GM18861 (cell line): ENCODE data around the gene DNM1L.

Experiments
- ATAC-seq: cut with Tn5 transposase; IDR thresholded peaks from one replicate; pipeline ENCODE4 v1.9.1; 2021; ENCODE audit not compliant: unreplicated experiment

Gene DNM1L

GRCh38 chr12:32755654-32756475 lies 76.8 kb downstream of the DNM1L start, which contains the start of gene YARS2:
TSS of gene YARS2 (minus strand) at chr12:32755897. CDS start at chr12:32755874, 23 bp downstream.
- ATAC-seq, result peak; percentile 90

- ATAC-seq, result no peak
These were observed 77.5 kb downstream of the DNM1L start for GRCh38 chr12:32756476-32757066.

DNA sequence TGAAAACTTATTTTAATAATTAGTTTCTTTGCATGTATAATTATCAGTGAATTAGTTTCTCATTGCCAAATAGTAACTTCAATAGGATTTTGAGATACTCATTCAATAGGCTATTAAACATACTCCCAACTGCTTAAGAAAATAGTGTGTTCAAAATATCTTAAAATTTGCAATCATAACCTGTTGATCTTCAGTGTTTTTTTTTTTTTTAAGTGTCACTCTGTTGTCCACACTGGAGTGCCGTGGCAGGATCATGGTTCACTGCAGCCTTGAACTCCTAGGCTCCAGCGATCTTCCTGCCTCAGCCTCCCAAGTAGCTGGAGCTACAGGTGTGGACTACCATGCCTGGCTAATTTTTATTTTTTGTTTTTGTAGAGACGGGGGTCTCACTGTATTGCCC lies 78.1 kb downstream of the DNM1L start:
- no peak for ATAC-seq

GRCh38 chr12:32761716-32762115 lies 82.6 kb downstream of the DNM1L start:
- ATAC-seq, result peak; percentile 62

- no peak for ATAC-seq
These were observed 86.8 kb downstream of the DNM1L start for GRCh38 chr12:32765906-32766305.

DNA sequence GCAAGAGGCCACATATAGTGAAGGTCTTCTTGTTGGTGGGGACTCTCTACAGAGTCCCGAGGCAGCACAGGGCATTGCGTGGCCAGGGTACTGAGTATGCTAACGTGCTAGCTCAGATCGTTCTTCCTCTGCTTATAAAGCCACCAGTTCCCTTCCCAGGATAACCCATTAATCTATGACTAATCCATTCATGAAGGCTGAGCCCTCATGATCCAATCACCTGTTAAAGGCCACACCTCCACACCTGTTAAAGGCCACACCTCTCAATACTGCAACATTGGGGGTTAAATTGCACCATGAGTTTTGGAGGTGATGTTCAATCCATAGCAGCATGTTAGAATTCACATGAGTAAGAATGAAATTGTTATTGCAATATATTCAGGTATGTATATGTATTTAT lies 89.4 kb downstream of the DNM1L start:
- no peak for ATAC-seq

DNA sequence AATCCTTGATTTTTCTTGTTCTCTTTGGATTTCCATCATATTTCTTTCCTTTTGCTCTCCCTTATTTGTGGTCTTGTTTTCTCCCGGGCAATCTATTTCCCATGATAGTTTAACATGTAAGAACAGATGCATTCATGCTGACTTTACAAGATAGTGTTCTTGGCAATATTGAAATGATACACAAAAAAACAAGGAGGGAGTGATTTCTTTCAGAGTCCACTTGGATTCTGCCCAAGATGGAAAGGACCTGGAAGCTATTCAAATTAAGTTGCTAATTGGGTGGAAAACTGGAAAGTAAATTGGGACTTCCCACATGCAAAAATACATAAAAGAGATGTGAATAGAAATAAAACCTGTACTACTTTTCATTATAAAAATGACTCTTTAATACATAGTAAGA lies 91.0 kb downstream of the DNM1L start:
- no peak for ATAC-seq

DNA sequence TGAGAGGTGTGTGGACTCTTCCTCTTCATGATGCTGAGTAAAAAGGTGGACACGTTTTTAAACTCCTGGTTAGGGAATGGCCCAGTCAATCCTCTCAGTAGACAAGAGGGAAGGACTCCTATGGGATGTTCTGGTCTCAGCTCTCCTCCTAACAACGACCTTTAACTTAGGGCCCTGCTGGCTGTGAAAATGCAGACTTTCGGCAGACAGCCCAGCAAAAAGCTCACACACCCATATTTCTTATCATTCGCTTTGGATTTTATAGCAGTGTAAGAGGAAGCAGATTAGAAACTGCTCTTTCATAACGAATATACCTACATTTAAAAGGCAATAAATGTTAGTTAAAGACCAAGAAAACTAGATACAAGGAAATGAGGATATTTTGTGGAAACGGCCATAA lies 94.6 kb downstream of the DNM1L start:
- ATAC-seq, result no peak

GRCh38 chr12:32776258-32776657 lies 97.2 kb downstream of the DNM1L start:
- no peak for ATAC-seq

GRCh38 chr12:32777159-32777558 lies 98.1 kb downstream of the DNM1L start:
- ATAC-seq, result no peak

DNA sequence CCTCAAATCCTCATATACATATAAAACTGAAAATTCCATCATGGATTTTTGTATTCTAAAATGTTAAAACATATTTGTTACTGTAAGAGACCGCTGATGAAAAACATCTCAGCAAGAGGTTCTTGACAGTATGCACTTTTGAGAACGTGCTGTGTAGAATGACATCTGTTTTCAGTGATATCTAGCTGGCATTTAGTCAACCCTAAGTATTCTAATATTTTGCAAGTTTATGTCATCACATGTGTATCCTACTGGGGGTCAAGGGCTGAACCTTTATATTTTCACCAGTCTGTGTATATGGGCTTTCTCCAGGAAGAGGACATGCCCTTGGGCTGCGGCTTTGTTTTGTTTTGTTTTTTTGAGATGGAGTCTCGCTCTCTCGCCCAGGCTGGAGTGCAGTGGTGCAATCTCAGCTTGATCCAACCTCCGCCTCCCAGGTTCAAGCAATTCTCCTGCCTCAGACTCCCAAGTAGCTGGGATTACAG lies 98.6 kb downstream of the DNM1L start:
- ATAC-seq, result no peak

DNA sequence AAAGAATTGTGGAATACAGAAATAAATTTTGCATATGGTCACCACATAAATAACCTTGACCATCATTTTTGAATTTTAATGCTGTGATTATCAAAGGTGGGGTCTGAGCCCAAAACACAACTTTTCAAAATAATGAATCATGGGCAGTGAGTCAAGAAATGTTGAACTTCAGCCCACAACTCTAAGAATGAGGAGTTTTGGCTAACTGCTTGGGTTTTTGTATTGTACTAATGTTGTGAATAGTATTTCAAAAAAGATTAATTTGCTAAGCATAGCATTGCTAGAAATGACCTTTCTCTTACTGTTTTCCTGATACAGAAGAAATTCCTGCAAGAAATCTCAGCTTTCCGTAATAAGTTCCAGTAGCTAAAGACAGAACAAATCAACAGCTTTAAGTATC lies 101.0 kb downstream of the DNM1L start:
- ATAC-seq, result no peak

- no peak for ATAC-seq
These were observed 103.9 kb downstream of the DNM1L start for GRCh38 chr12:32783029-32783428.

- ATAC-seq, result no peak
These were observed 106.5 kb downstream of the DNM1L start for GRCh38 chr12:32785557-32785956.

- no peak for ATAC-seq
These were observed 109.3 kb downstream of the DNM1L start for GRCh38 chr12:32788405-32788804.

- ATAC-seq, result no peak
These were observed 110.3 kb downstream of the DNM1L start for GRCh38 chr12:32789446-32789845.

GRCh38 chr12:32789916-32790315 lies 110.8 kb downstream of the DNM1L start:
- no peak for ATAC-seq

DNA sequence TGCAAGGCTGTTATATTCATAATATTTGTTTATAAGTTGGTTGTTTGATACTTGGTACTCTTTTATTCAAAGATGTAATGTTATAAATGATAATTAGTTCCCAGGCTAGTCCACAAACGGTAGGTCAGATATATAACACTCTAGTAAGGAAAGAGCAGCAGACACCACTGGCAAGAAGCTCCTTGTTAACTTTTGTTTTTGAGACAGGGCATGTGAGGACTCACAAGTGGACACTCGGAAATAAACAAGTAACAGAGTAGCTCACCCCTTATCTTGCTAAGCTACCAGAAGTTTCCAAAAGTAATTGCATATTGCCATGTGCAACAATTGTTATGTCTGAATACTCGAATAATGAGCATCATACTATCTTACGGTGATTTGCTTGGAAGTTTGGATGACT lies 115.2 kb downstream of the DNM1L start:
- no peak for ATAC-seq
